ENCODE data around the gene PARVB. TPM values are rescaled to one million over a fixed set of nuclear protein-coding genes. Genes with fewer than 3 reads are reported as not detected.

Gene PARVB
- total and polyA plus RNA-seq, 2 of the 8 experiments (the other 6 are each of a cell fraction or from before 2014, with no cell fraction given): 14.5 to 18.6 TPM

DNA sequence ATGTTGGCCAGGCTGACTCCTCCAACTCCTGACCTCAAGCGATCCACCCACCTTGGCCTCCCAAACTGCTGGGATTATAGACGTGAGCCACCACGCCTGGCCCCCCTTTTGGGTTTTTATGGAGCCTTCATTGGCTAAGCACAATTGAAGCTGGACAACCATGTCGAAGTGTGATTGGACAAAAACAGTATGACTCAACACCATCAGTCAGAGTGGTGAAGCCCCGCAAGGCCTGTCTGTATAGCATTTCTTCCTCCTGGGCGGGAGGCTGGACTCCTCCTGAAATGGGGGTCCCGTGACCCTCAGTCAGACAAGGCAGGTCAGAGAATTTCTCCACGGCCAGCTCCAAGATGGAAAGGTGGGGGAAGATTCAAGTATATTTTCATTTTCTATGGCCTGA, 3.1 kb upstream of the PARVB start (continued):
- TF ChIP-seq TAF1 (IDR thresholded peaks at IDR 0.05; ENCODE audit: low read depth, low read length): no peak
- TF ChIP-seq GABPA (IDR thresholded peaks at IDR 0.05; ENCODE audit: borderline replicate concordance, insufficient read depth, low read length): no peak
- no peak for TF ChIP-seq SIRT6 (IDR thresholded peaks at IDR 0.05; ENCODE audit: low read length)
- no peak for TF ChIP-seq BCL11A (IDR thresholded peaks at IDR 0.05; ENCODE audit: low read depth in 2 of 2, low read length in 2 of 2)
